ENCODE data around the gene SH3BGR.
A peak's percentile ranks its signal among the peaks of the same experiment; 100 is the strongest.
"Not testable (repeated sequence)": the region's sequence is repeated elsewhere in the genome, so short reads cannot be mapped to it uniquely, and the experiment has no call there.

Gene SH3BGR

DNA sequence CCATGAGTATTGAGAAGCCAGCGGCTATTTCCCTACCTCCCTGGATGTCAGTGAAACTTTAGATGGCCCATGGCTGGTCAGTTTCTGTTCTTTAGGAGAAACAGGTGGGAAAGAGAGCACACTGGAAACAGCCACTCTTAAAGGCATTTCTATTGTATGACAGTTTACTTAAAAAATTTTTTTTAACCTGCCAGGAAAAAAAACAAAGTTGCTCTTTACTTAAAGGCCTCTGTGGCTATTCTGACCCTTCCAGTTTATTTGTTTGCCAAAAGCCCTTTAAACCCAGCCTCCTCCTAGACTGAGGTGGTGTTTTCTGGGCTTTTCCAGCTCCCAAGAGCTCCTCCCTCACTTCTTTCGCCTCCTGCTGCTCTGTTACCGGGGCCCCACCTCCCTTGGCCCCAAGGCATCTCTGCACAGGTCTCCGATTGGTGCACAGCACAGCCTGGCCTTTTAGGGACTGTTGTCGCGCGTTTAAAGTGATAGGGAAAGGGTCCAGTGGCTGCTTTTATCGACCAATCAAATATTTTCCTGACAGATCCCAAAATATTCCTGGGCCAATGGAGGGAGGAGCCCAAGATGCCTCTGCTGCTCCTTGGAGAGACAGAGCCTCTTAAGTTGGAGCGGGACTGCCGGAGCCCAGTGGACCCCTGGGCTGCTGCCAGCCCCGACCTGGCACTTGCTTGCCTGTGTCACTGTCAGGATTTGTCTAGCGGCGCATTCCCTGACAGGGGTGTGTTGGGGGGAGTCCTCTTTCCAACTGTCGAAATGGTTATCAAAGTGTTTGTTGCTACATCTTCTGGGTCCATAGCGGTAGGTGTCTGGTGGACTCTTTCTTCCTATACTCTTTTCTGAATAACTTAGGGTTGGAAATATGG is at the start of gene SH3BGR:
Gene SH3BGR (plus strand): TSS at position 639 of the 875 bp plus-strand sequence. CDS start 127 bp downstream, at position 766.
- no peak for DNase-seq (ENCODE audit: low read depth)

GRCh38 chr21:39406065-39406464 is 45.7 kb upstream of the SH3BGR start:
- DNase-seq (ENCODE audit: low read depth) = no peak

GRCh38 chr21:39419204-39419603 is 32.6 kb upstream of the SH3BGR start:
- not testable (repeated sequence) for DNase-seq (ENCODE audit: low read depth)

- DNase-seq (ENCODE audit: low read depth) = no peak
Observed at GRCh38 chr21:39422527-39423241, 29.1 kb upstream of the SH3BGR start.

DNA sequence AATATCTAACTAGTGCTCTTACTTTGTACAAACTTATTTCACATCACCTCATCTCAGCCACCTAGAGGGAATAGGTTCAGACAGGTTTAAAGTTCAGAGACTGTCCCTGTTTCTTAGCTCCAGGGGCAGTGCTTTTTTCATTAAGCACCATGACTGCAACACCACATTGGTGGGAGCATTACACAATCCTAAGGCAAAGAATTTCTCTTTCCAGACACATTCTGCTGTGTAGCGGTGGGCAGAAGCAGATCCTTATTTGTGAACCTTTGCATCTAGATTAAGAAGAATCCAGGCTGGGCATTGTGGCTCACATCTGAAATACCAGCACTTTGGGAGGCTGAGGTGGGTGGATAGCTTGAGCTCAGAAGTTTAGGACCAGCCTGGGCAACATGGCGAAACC is 22.3 kb upstream of the SH3BGR start:
- DNase-seq (ENCODE audit: low read depth) = no peak

DNA sequence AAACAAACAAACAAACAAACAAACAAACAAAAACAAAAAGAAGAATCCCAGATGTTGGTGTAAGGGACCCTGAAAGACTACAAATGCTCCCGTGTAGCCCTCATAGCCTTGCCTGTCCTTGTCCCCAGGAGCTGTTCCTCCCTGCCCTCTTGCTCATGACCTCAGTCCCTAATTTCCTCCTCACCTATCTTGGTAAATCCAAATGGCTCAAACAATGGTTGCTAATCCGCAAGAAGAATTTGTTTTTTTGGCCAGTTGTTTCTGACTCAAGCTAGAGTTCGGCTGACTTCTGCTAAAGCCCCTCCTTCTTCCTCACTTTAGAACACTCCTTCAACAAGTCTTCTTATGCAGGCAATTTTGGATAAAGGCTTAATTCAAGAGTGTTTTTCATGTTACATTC is 21.8 kb upstream of the SH3BGR start:
- no peak for DNase-seq (ENCODE audit: low read depth)

DNA sequence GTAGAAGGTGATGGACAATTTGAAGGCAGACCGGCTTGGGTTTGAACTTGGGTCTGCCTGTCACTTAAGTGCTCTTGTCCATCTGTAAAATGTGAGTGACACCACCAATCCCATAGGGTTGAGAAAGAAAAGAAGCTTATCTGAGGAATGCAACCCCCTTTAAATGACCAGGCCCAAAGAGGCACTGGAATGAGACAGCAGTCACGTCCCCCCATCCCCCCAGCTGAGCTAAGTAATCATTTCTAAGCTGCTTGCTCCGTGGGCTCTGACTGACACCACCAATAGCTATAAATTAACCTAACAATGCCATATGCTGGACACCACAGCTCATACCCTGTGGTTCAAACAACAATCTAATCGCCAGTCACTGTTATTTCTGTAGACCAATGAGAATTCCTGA is 21.3 kb upstream of the SH3BGR start:
- DNase-seq (ENCODE audit: low read depth) = peak; percentile 42

DNA sequence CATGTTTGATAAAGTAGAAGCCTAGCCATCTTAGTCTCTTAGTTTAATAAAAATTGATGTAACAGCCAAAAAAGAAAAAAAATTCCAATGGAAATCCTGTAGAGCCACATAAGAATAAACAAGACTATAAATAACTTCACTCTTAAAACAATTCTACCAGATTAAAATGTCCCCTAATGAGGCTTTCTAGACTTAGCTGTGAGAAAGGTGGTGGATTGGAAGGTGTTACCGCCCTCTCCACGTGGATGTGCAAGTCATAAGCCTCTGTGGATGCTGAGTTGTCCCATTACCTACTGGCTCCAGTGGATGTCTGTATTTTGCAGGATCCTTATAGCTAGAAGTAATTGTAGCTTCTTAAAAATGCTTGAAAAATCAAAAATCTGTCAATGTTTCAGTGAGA is 20.8 kb upstream of the SH3BGR start:
- no peak for DNase-seq (ENCODE audit: low read depth)

DNA sequence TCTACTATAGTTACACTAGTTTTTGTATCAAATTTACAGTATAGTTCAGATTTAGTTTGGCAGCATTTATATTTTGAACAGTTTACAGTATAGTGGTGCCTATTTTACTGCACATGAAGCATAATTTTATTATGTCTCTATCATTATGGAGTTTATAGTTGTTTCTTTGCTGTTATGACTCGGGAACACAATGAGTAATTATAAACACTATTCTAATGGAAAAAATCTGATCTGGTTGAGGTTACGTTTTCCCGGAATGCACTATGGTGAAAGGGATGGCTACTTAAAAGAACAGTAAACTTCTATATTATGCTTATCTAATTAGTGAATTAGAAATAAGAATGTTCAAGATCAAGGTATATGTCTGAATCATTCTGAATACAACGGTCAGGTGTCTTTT is 16.8 kb upstream of the SH3BGR start:
- peak; percentile 25 for DNase-seq (ENCODE audit: low read depth)

GRCh38 chr21:39439232-39439631 is 12.5 kb upstream of the SH3BGR start:
- DNase-seq (ENCODE audit: low read depth) = no peak

- peak; percentile 57 for DNase-seq (ENCODE audit: low read depth)
Observed at GRCh38 chr21:39441502-39442475, 10.0 kb upstream of the SH3BGR start.

DNA sequence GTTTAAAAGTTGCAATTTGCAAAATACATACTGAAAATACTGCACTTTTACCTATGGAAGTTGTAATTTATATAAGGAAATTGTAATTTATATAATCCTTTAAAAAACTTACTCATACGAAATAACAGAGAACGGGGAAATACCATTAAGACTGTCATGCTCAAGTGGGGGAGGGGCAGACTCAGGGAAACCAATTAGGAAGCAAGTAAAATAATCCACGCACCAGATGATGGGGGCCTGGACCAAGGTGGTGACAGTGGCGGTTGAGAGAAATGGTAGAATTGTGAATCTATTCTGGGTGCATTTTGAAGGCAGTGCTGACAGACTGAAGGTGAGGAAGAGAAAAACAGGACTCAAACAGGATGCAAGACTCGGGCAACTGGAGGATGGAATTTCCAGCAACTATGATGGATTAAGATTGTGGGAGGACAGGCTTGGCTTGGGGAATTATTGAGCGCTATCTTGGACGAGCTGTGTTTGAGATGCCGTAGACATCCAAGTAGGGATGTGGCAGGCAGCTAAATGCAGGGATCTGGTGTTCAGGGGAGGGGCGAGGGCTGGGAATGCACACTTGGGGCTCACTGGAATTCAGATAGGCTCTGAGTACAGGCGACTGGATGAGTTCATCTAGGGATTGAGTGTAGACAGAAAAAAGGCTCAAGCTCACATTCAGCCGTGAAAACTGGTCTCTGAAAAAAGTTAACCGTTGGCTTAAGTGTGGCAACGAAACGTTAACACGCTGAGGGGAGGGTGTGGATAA is 7.2 kb upstream of the SH3BGR start:
- peak; percentile 74 for DNase-seq (ENCODE audit: low read depth)

- DNase-seq (ENCODE audit: low read depth) = peak; percentile 92
Observed at GRCh38 chr21:39445321-39446269, 6.2 kb upstream of the SH3BGR start, which contains the start of gene LCA5L. LCA5L (minus strand) TSS chr21:39445778; CDS start chr21:39428493, 17,285 bp downstream.

DNA sequence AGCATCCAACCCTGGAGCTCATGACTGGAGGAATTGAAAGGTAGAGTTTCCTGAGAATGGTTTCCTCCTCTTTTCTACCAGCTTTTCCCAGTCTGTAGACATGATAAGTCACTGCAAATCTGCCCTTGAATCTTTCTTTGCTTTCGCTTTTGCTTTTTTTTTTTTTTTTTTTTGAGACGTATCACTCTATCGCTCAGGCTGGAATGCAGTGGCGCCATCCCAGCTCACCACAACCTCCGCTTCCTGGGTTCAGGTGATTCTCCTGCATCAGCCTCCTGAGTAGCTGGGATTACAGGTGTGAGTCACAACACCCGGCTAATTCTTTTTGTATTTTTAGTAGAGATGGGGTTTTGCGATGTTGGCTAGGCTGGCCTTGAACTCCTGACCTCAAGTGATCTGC is 4.5 kb upstream of the SH3BGR start:
- DNase-seq (ENCODE audit: low read depth) = no peak

GRCh38 chr21:39452207-39452969 is 618 bp downstream of the SH3BGR start:
- DNase-seq (ENCODE audit: low read depth) = peak; percentile 60

DNA sequence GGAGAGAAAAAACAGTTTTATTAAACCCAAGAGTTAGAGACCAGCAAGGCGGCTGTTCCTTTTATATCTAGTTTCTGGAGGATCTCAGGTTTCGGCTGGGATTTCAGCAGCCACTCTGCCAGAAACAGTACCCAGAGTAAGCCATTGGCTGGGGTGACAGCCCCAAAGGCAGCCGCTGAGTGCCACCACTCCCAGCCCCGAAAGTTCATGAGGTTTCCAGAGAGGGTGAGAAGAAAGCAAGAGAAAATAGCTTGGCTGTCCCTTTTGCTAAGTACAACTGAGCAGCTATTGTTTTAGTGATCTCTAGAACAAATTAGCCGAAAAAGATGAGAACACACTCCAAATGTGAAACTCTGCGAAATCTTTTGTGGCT is 1.2 kb downstream of the SH3BGR start:
- DNase-seq (ENCODE audit: low read depth) = no peak

GRCh38 chr21:39453571-39454179 is 1.9 kb downstream of the SH3BGR start:
- no peak for DNase-seq (ENCODE audit: low read depth)

DNA sequence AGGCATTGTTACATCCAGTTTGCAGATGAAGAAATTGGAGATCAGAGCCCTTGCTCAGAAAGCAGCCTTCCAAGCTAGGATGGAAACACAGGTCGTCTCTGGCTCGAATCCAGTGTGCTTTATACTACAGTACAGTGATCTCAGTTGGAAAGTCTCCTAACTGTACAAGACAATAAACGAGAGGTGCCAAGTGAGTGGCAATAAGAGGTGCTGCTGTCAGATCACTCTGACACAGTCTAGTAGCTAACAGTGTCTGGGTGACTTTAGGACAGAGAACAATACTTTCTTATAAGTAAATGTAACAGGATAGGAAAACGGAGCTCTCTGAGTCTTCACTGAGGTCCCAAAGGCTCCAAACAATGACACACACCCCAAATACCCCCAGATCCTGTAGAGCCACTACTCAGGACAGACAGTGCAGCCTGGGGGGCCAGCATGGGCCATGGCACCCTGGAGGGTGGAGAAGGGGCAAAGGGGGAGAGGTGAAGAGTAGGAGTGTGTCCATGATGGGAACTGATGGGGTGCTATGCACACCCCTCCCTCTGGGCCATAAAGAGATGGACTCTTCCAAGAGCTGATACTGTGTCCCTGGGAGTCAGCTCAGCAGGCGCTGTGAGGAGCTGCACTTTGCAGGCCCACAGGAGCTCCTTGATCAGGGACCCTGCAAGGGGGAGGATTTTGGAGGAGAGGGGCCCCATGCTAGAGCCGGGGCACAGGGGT is 3.3 kb downstream of the SH3BGR start:
- no peak for DNase-seq (ENCODE audit: low read depth)
